GM21576 (cell line): ENCODE results near the gene HOMER2.
"Not testable (repeated sequence)": the region's sequence is repeated elsewhere in the genome, so short reads cannot be mapped to it uniquely, and the experiment has no call there.

Experiments
- ATAC-seq: cut with Tn5 transposase; IDR thresholded peaks from one replicate; pipeline ENCODE4 v1.9.1; 2021; ENCODE audit warnings: mild to moderate bottlenecking, moderate library complexity; ENCODE audit not compliant: unreplicated experiment

HOMER2 gene

GRCh38 chr15:82865581-82865980 is 86.9 kb downstream of the HOMER2 start:
- ATAC-seq: not testable (repeated sequence)

DNA sequence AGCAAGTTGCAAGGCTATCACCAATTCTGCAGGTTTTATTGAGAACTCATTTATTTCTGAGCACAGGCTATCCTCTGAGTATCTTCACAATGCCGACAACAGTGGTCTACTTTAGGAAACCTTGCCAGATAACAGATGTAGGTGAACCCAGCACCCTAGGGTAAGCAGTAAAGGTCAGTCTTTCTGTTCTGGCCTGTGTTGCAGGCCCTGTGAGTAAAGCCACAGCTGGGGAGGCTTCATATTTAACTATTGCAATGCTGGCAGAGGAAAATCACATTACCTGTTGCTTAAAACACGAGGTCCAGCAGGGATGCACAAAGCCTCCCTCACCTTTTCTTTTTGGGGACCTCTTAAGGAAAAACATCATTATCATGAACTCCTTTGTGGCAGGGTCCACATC is 87.6 kb downstream of the HOMER2 start:
- ATAC-seq: no peak

GRCh38 chr15:82862886-82863285 is 89.6 kb downstream of the HOMER2 start:
- ATAC-seq: no peak

DNA sequence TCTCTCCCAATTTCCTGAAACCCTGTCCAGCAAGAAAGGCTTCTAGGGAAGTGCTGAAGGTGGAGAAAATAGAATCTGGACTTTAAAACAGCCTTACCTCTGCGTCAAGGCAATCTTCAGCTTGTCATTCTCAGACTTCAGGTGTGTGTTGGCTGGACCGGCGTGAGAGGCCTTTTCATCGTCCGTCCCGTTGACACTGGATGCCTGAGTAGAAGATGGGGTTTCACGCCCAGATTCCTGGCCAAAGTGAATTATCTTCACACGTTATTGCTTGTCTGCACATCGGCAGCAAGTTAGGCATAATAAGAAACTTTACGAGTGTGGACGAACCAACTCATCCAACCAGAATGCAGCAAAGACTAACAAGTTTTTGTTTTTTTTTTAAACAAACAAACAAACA is 93.6 kb downstream of the HOMER2 start:
- no peak for ATAC-seq

DNA sequence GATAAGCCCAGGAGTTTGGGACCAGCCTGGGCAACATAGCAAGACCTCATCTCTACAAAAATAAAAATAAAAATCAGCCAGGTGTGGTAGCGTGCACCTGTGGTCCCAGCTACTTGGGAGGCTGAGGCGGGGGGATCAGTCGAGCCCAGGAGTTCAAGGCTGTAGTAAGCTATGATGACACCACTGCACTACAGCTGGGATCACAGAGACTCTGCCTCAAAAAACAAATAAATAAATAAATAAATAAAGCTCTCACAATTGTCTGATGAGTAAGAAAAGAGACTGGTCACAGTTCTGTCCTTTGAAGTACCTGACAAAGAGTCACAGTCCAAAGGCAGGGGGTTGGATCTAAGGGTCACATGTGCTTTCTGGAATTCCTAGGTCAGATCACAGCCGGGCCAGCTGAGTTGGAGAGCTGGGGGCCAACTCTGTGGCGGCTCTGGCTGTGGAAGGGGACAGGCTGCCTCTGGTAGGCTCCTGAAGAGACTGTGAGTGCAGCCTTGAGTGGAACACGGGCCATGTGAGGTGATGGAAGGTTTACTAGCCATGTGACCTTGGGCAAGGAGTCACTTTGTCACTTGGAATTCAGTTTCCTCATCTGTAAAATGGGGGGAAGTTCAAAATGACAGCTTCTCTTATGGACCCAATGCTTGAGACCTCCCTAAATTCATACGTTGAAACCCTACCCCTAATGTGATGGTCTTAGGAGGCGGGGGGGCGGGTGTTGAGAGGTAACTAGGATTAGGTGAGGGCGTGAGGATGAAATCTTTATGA is 95.9 kb downstream of the HOMER2 start:
- ATAC-seq: no peak

DNA sequence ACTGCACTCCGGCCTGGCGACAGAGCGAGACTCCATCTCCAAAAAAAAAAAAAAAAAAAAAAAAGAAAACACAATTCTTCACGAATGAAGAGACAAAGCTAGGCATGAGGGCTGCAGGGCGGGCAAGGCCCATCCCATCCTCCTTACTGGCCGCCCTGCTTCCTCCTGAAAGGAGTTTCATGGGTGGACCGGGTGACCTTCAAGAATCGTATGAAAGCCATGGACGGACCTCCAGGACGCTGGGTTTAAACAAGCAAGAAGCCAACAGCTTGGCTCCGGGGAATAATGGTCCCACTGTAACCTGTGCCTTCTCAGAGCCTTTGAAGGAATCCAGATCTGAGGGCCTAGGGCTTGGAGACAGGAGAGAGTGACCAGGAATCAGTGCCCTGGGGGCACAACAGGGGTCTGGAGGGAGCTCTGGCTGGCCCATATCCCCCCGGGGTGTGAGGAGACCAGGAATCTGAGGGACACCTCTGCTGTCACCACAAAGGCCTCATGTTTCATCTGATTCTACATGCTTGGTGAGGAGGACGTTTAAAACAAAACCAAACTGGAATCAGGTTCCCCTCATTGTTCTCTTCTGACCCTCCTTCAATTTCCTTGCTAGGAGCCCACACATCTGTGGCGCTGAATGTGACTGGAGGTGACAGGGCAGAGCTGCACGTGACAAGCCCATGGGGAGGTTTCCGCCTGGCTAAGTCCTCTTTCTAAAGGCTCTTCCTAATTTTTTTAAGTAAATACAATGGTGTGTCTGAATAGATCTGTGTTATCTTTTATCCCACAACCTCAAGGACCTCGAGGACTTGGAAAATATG is 97.0 kb downstream of the HOMER2 start:
- no peak for ATAC-seq

- ATAC-seq: no peak
Measured at GRCh38 chr15:82854554-82854953, 98.0 kb downstream of the HOMER2 start.

DNA sequence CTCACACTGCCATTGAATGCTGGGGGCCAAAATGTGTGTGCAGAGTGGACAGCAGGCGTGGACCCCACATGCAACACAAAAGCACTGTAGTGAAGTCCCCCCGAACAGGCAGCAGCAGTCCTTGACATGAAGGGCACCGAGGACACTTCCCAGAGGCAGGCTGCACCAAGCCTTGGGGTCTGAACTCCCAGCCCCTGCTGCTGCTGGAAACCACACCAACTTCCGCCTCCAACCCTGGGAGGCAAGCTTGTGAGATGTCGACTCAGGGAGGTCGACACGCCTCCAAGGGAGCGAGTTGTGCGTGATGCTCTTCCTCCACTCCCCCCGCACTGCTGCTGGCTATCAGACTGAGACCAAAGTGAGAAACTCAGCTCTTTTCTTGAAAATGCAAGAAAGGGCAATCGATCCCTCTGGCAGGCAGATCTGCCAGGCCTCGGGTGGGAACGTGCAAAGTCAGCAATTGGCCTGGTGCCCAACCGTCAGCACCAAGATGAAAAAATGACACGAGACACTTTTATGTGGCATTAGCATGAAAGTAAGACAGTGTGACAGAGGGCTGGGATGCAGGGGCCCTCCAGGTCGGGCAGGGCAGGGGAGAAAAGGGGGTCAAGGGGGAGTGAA is 99.5 kb downstream of the HOMER2 start:
- ATAC-seq: no peak

GRCh38 chr15:82851981-82852511 is 100.5 kb downstream of the HOMER2 start:
- ATAC-seq: no peak

DNA sequence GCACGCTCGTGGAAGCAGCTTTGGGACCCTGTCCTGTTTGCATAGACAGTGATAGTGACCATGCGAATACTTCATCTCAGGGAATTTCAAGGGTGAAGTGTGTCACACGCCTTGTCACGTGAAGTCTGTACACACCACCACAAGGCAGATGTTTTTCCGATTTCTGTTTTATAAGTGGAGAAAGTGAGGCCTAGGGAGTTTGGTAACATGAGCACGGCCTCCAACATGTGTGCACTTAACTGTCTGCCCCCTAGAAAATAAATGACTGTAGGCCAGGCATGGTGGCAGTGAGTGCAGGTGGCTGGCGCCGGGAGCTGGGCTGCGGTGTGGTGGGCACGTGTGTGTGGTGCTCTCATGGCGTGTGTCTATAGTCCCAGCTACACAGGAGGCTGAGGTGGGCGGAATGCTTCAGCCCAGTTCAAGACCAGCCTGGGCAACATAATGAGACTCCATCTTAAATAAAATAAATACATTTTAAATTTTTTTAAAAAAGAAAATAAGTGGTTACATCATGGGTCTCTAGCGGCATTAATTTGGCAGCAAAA is 101.1 kb downstream of the HOMER2 start:
- ATAC-seq: no peak

- no peak for ATAC-seq
Measured at GRCh38 chr15:82850731-82851130, 101.8 kb downstream of the HOMER2 start.

DNA sequence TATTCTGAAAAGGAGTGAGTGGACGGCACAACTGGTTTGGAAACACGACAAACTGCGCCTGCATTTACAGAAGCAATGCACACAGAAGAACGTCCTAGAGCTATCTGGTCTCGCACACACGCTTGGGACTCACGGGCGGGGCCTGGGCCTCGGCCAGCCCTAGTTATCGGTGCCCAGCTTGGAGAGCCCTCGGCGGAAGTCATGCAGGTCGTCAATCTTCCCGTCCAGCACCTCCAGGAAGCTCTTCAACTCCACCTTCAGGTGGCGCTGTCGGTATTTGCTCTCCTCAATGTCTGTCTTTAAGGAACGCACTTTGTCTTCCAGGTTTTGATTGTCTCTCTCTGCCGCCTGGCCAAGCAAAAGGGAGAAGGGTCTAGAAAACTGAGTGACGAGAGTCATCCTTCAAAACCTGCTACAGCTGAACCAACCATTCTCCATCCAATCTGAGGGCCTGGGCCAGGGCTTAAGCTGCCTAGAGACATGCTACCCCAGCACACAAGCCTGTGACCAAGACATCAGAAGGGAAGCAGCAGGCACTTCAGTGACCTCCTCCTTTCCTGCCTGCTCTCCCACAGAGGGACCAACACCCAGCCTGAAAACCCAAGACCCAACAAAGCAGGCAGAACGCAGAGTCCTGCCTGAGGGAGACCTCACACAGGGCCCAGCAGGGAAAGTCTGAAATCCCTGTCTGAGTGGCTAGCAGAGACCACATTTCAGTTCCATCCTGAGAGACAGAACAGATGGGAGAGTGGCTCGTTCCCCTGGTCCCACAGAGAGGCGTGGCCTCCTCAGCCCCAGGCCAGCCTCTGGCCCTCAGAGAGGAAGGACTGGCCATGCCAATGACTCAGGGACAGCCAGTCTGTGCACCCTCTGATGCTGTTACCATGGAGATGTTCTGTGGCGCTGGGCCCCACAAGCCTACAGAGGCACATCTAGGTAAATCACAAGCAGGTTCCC is 102.7 kb downstream of the HOMER2 start:
- peak; percentile 71 for ATAC-seq

DNA sequence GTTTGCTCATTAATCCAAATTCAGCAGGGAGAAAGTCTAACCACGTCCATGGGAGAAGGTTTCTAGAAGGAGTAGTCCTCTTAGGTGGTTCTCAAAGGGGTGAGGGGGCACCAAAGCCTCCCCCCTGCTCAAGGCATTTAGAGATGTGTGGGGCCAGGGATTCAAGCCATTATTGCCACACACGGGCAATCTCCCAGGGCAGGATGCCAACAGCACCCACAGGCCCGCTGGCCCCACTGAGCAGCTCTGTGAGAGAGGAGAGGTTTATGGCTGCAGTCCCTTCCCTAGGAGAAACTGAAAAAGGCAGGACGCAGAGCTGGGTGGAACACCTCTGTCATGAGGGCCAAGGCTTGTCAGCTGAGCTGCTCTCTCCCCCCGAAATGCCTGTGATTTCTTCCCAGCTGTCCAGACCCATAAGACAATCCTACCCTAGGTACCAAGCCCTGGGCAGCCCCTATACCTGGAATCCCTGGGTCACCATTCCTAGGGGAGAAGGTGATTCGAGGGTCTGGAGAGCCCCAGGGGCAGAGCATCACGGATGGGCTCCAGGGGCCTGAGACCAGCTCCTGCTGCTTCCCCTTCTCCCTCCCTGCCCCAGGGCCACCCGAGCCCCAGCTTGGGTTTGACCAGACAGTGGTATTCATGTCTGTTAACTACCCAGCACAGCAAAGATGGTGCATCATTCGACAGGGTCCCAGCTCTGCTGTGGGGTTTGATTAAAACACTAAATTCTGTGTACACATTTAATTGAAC is 104.1 kb downstream of the HOMER2 start:
- ATAC-seq: no peak

DNA sequence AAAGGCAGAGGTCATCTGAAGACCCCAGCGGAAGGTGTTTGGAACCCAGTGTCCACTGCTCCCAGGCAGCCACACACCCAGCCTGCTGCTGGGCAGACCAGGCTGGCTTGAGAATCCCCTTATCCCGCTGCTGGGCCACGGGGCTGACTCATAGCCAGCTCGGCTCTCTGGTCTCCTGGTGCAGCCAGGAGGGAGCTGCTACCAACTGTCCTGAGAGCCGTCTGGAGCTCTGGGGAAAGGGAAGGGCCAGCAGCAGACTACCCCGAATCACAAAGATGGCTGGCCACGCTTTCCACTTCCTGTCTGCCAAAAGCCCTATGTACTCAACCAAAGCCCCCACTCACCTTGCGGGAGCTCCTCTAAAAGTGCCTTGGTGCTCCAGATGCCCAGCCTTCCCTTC is 104.8 kb downstream of the HOMER2 start:
- no peak for ATAC-seq

- no peak for ATAC-seq
Measured at GRCh38 chr15:82846621-82847020, 105.9 kb downstream of the HOMER2 start.

DNA sequence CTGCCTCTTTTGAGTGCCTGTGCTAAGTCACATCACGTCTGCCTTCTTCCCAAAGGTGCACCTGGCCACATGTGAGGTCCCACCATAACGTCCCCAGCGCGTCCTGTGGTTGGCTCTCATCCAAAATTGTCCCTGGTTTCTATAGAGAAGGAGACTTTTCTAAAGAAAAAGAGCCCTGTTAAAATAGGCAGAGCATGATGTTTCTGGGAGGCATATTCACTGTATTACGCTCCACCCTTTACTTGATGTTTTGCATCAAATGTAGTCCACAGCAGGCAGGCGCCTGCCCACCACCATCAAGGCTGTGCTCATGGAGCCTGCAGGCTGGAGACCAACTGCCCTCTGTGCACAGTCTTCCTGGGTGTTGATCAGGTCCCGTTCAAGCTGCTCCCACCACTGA is 106.8 kb downstream of the HOMER2 start:
- ATAC-seq: no peak

DNA sequence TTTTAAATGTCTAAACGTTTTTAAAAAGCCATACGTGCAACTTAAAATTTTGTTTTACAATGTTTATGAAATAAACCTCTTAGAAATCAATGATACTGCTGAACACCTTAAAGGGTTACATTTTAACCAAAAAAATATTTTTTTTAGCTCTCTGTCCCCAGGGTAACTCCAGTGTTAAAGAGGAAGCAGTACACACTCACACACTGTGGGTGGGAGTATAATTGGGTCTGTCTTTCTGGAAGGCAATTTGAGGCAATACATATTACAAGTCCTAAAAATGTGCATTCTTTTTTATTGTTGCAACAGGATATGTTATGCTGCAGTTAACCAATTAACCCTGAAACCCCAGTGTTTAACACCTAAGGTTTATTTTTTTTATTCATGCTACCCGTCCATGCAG is 109.0 kb downstream of the HOMER2 start:
- no peak for ATAC-seq

DNA sequence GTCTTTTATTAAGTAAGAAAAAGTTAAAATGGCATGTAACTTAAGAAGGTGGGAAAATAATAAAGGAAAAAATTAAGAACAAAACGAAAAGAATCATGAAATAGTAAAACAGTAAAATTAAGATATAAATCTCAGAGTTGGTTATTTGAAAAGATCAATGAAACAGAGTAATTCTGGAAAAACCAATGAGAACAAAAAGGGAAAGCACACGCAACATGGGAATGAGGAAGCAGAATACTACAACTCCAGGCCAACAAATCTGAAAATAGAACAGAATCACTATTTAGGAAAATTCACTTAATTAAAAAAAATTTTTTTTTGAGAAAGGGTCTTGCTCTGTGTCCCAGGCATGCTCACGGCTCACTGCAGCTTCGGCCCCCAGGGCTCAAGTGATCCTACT is 112.4 kb downstream of the HOMER2 start:
- ATAC-seq: no peak

GRCh38 chr15:82839136-82839535 is 113.4 kb downstream of the HOMER2 start:
- ATAC-seq: no peak
